SK-N-SH (cell line): Measurements from ENCODE around the gene KLK15. TPM values are rescaled to one million over a fixed set of nuclear protein-coding genes. Genes with fewer than 3 reads are reported as not detected.

Experiments
- CTCF ChIA-PET: fragments of 300-600, 350-600 bp; formaldehyde crosslinking; extraction: SDS; loops from one replicate; lab custom pipeline; 2021; lab: Yijun Ruan, JAX
- POLR2A ChIA-PET: fragments of 350-600 bp; sonication (Branson Sonifier 250); formaldehyde crosslinking; extraction: SDS; loops from one replicate; lab custom pipeline; 2020; ENCODE audit warnings: antibody characterized with exemption, inconsistent platforms; lab: Yijun Ruan, JAX
- DNase-seq: peaks from one replicate; pipeline ENCODE4 v3.0.0; 2012
- H2AFZ ChIP-seq: fragments of 200-600 bp; sonication (generic); 2 replicates; pipeline ENCODE4 v1.8.1; 2016; ENCODE audit warnings: antibody characterized with exemption, mild to moderate bottlenecking, low read depth
- H3F3A ChIP-seq: fragments of 200-600 bp; sonication (generic); replicated peaks from 2 replicates; pipeline ENCODE3; 2016; ENCODE audit warnings: antibody characterized with exemption, mild to moderate bottlenecking; ENCODE audit not compliant: insufficient read depth
- H3K27ac ChIP-seq, 2 experiments: fragments of 200-500 bp in 1 of 2; fragments of 200-600 bp in 1 of 2; sonication (Bioruptor generic) in 1 of 2; sonication (generic), shearing (Covaris generic) in 1 of 2; 2 replicates each; pipeline versions ENCODE4 v1.5.1 to v1.6.1; 2014 to 2016; ENCODE audit warnings: low read depth in 2 of 2, inconsistent platforms in 1 of 2, low read length in 1 of 2, mild to moderate bottlenecking in 1 of 2, mixed read lengths in 1 of 2
- H3K27me3 ChIP-seq: fragments of 200-600 bp; sonication (generic), shearing (Covaris generic); 2 replicates; pipeline ENCODE4 v1.6.1; 2016; ENCODE audit warnings: mixed run types; ENCODE audit not compliant: insufficient read depth
- H3K36me3 ChIP-seq, 2 experiments: fragments of 200-500 bp in 1 of 2; fragments of 200-600 bp in 1 of 2; sonication (Bioruptor generic) in 1 of 2; sonication (generic) in 1 of 2; replicated peaks in 1 of 2; 2 replicates each; pipeline versions ENCODE3 to v1.5.1; 2014 to 2016; ENCODE audit warnings: low read length in 1 of 2, mild to moderate bottlenecking in 1 of 2; ENCODE audit not compliant: insufficient read depth in 2 of 2, control insufficient read depth in 1 of 2
- H3K4me1 ChIP-seq, 2 experiments: fragments of 200-500 bp in 1 of 2; fragments of 200-600 bp in 1 of 2; sonication (Bioruptor generic) in 1 of 2; sonication (generic), shearing (Covaris generic) in 1 of 2; 2 replicates each; pipeline versions ENCODE4 v1.5.1 to v1.6.1; 2014 to 2016; ENCODE audit warnings: low read depth in 1 of 2, low read length in 1 of 2, mixed run types in 1 of 2; ENCODE audit not compliant: insufficient read depth in 2 of 2, control insufficient read depth in 1 of 2
- H3K4me2 ChIP-seq: fragments of 200-600 bp; sonication (generic), shearing (Covaris generic); 2 replicates; pipeline ENCODE4 v1.6.1; 2017; ENCODE audit warnings: mixed run types
- H3K4me3 ChIP-seq, 2 experiments: fragments of 200-500 bp in 1 of 2; fragments of 200-600 bp in 1 of 2; sonication (Bioruptor generic) in 1 of 2; sonication (generic), shearing (Covaris generic) in 1 of 2; 2 replicates each; pipeline versions ENCODE4 v1.5.1 to v1.8.1; 2014 to 2016; ENCODE audit warnings: low read depth in 2 of 2, inconsistent platforms in 1 of 2, low read length in 1 of 2, mild to moderate bottlenecking in 1 of 2, mixed read lengths in 1 of 2, moderate library complexity in 1 of 2
- H3K79me2 ChIP-seq: fragments of 200-600 bp; sonication (generic); 2 replicates; pipeline ENCODE4 v1.8.1; 2017; ENCODE audit warnings: mild to moderate bottlenecking; ENCODE audit not compliant: insufficient read depth
- H3K9ac ChIP-seq: fragments of 200-600 bp; sonication (generic); 2 replicates; pipeline ENCODE4 v1.6.1; 2017; ENCODE audit warnings: mixed run types
- H3K9me2 ChIP-seq: fragments of 200-600 bp; sonication (generic); 2 replicates; pipeline ENCODE4 v1.6.1; 2017; ENCODE audit warnings: mixed run types
- H3K9me3 ChIP-seq: fragments of 200-600 bp; sonication (generic); 2 replicates; pipeline ENCODE4 v1.6.1; 2017; ENCODE audit warnings: mixed run types, mild to moderate bottlenecking, moderate library complexity
- H4K20me1 ChIP-seq: fragments of 200-600 bp; sonication (generic); 2 replicates; pipeline ENCODE4 v1.6.1; 2017; ENCODE audit warnings: mild to moderate bottlenecking, mixed run types; ENCODE audit not compliant: insufficient read depth
- CHD2 ChIP-seq: fragments of 150-350 bp; IDR thresholded peaks from 2 replicates; pipeline ENCODE4 v1.6.1; 2018; ENCODE audit warnings: low read length; ENCODE audit not compliant: partially characterized antibody
- EZH2phosphoT487 ChIP-seq: fragments of 200-600 bp; sonication (generic); IDR thresholded peaks from 2 replicates; pipeline ENCODE4 v1.6.1; 2017; ENCODE audit warnings: low read depth, mixed run types, mild to moderate bottlenecking, antibody characterized with exemption, moderate library complexity, borderline replicate concordance
- FOSL2 ChIP-seq: IDR thresholded peaks from 2 replicates; pipeline ENCODE4 v1.4.0; 2012; ENCODE audit warnings: low read depth, mild to moderate bottlenecking, moderate library complexity, borderline replicate concordance
- FOXM1 ChIP-seq: IDR thresholded peaks from 2 replicates; pipeline ENCODE4 v1.4.0; 2012; ENCODE audit warnings: low read depth, mild to moderate bottlenecking
- GATA2 ChIP-seq: sonication (generic); formaldehyde crosslinking; IDR thresholded peaks from 2 replicates; pipeline ENCODE4 v1.5.0; 2020; ENCODE audit warnings: mild to moderate bottlenecking, missing genetic modification reagents
- JUND ChIP-seq: IDR thresholded peaks from 2 replicates; pipeline ENCODE4 v1.4.0; 2012
- MEF2A ChIP-seq: IDR thresholded peaks from 2 replicates; pipeline ENCODE4 v1.4.0; 2012; ENCODE audit warnings: low read depth, borderline replicate concordance
- MXI1 ChIP-seq: IDR thresholded peaks from 2 replicates; pipeline ENCODE4 v1.6.1; 2012; ENCODE audit warnings: mild to moderate bottlenecking, low read depth, low read length, improper control_type of control experiment
- NRF1 ChIP-seq: IDR thresholded peaks from 2 replicates; pipeline ENCODE4 v1.6.1; 2012; ENCODE audit warnings: low read depth, mild to moderate bottlenecking, low read length
- POLR2AphosphoS5 ChIP-seq: IDR thresholded peaks from 2 replicates; pipeline ENCODE4 v1.6.1; 2012; ENCODE audit warnings: low read depth, low read length
- RCOR1 ChIP-seq: fragments of 150-350 bp; IDR thresholded peaks from 2 replicates; pipeline ENCODE4 v1.6.1; 2017; ENCODE audit warnings: antibody characterized with exemption, low read length
- RFX5 ChIP-seq: IDR thresholded peaks from 2 replicates; pipeline ENCODE4 v1.6.1; 2012; ENCODE audit warnings: mild to moderate bottlenecking, improper control_type of control experiment, low read length
- SIN3A ChIP-seq: IDR thresholded peaks from 2 replicates; pipeline ENCODE4 v1.6.1; 2012; ENCODE audit warnings: low read depth, mild to moderate bottlenecking, low read length, moderate library complexity, borderline replicate concordance
- TAF1 ChIP-seq: IDR thresholded peaks from 2 replicates; pipeline ENCODE4 v1.6.1; 2012; ENCODE audit warnings: low read depth, mild to moderate bottlenecking, low read length, moderate library complexity, borderline replicate concordance
- TEAD4 ChIP-seq: IDR thresholded peaks from 2 replicates; pipeline ENCODE4 v1.4.0; 2012; ENCODE audit warnings: mild to moderate bottlenecking, borderline replicate concordance; ENCODE audit not compliant: insufficient read depth
- WGBS: methylation state at CpG from one replicate; pipeline ENCODE4 v1.1.6; 2017; ENCODE audit warnings: low lambda C conversion rate; 5-methylcytosine and 5-hydroxymethylcytosine counted together
- polyA plus RNA-seq, 3 experiments: library from polyadenylated mRNA; depleted of rRNA; stranded (reverse); fragments of >200 nt; gene quantifications; 2 replicates each; pipeline ENCODE4 v1.2.3, GENCODE V29; 2012
- TF ChIP-seq, protein P1 (sequence below): IDR thresholded peaks from 2 replicates; pipeline ENCODE4 v1.4.0; 2012; ENCODE audit warnings: low read depth
- TF ChIP-seq, protein P2 (sequence below): IDR thresholded peaks from 2 replicates; pipeline ENCODE4 v1.4.0; 2012; ENCODE audit warnings: low read depth, borderline replicate concordance
- TF ChIP-seq, protein P3 (sequence below): IDR thresholded peaks from 2 replicates; pipeline ENCODE4; 2012
- TF ChIP-seq, protein P4 (sequence below): fragments of 200-600 bp; sonication (generic); IDR thresholded peaks from 2 replicates; pipeline ENCODE4 v1.6.1; 2017; ENCODE audit warnings: antibody characterized with exemption, mild to moderate bottlenecking, moderate library complexity
- TF ChIP-seq, protein P5 (sequence below): IDR thresholded peaks from 2 replicates; pipeline ENCODE4 v1.6.1; 2012; ENCODE audit warnings: mild to moderate bottlenecking, low read depth, low read length, moderate library complexity

The KLK15 gene
- polyA plus RNA-seq, 1 of the 3 experiments (the other 2 are of a cell fraction): not detected

DNA sequence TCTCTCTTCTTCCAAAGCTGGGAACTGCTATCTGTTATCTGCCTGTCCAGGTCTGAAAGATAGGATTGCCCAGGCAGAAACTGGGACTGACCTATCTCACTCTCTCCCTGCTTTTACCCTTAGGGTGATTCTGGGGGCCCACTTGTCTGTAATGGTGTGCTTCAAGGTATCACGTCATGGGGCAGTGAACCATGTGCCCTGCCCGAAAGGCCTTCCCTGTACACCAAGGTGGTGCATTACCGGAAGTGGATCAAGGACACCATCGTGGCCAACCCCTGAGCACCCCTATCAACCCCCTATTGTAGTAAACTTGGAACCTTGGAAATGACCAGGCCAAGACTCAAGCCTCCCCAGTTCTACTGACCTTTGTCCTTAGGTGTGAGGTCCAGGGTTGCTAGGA lies 26.5 kb upstream of the KLK15 start:
- TF ChIP-seq FOSL2 (no peak), GATA2 (CRISPR knock-in tag) (no peak), NRF1 (no peak), RCOR1 (no peak), POLR2AphosphoS5 (no peak), SIN3A (no peak), RFX5 (no peak), FOXM1 (no peak), EZH2phosphoT487 (no peak), MXI1 (no peak), MEF2A (no peak), TAF1 (no peak), TEAD4 (no peak), JUND (no peak), CHD2 (no peak)
- TF ChIP-seq, protein P1, sequence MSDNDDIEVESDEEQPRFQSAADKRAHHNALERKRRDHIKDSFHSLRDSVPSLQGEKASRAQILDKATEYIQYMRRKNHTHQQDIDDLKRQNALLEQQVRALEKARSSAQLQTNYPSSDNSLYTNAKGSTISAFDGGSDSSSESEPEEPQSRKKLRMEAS: no peak
- TF ChIP-seq, protein P2, sequence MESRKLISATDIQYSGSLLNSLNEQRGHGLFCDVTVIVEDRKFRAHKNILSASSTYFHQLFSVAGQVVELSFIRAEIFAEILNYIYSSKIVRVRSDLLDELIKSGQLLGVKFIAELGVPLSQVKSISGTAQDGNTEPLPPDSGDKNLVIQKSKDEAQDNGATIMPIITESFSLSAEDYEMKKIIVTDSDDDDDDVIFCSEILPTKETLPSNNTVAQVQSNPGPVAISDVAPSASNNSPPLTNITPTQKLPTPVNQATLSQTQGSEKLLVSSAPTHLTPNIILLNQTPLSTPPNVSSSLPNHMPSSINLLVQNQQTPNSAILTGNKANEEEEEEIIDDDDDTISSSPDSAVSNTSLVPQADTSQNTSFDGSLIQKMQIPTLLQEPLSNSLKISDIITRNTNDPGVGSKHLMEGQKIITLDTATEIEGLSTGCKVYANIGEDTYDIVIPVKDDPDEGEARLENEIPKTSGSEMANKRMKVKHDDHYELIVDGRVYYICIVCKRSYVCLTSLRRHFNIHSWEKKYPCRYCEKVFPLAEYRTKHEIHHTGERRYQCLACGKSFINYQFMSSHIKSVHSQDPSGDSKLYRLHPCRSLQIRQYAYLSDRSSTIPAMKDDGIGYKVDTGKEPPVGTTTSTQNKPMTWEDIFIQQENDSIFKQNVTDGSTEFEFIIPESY: no peak
- TF ChIP-seq, protein P3, sequence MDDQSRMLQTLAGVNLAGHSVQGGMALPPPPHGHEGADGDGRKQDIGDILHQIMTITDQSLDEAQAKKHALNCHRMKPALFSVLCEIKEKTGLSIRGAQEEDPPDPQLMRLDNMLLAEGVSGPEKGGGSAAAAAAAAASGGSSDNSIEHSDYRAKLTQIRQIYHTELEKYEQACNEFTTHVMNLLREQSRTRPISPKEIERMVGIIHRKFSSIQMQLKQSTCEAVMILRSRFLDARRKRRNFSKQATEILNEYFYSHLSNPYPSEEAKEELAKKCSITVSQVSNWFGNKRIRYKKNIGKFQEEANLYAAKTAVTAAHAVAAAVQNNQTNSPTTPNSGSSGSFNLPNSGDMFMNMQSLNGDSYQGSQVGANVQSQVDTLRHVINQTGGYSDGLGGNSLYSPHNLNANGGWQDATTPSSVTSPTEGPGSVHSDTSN: no peak
- TF ChIP-seq, protein P4, sequence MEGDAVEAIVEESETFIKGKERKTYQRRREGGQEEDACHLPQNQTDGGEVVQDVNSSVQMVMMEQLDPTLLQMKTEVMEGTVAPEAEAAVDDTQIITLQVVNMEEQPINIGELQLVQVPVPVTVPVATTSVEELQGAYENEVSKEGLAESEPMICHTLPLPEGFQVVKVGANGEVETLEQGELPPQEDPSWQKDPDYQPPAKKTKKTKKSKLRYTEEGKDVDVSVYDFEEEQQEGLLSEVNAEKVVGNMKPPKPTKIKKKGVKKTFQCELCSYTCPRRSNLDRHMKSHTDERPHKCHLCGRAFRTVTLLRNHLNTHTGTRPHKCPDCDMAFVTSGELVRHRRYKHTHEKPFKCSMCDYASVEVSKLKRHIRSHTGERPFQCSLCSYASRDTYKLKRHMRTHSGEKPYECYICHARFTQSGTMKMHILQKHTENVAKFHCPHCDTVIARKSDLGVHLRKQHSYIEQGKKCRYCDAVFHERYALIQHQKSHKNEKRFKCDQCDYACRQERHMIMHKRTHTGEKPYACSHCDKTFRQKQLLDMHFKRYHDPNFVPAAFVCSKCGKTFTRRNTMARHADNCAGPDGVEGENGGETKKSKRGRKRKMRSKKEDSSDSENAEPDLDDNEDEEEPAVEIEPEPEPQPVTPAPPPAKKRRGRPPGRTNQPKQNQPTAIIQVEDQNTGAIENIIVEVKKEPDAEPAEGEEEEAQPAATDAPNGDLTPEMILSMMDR: no peak
- TF ChIP-seq, protein P5, sequence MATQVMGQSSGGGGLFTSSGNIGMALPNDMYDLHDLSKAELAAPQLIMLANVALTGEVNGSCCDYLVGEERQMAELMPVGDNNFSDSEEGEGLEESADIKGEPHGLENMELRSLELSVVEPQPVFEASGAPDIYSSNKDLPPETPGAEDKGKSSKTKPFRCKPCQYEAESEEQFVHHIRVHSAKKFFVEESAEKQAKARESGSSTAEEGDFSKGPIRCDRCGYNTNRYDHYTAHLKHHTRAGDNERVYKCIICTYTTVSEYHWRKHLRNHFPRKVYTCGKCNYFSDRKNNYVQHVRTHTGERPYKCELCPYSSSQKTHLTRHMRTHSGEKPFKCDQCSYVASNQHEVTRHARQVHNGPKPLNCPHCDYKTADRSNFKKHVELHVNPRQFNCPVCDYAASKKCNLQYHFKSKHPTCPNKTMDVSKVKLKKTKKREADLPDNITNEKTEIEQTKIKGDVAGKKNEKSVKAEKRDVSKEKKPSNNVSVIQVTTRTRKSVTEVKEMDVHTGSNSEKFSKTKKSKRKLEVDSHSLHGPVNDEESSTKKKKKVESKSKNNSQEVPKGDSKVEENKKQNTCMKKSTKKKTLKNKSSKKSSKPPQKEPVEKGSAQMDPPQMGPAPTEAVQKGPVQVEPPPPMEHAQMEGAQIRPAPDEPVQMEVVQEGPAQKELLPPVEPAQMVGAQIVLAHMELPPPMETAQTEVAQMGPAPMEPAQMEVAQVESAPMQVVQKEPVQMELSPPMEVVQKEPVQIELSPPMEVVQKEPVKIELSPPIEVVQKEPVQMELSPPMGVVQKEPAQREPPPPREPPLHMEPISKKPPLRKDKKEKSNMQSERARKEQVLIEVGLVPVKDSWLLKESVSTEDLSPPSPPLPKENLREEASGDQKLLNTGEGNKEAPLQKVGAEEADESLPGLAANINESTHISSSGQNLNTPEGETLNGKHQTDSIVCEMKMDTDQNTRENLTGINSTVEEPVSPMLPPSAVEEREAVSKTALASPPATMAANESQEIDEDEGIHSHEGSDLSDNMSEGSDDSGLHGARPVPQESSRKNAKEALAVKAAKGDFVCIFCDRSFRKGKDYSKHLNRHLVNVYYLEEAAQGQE: no peak
- H3F3A ChIP-seq: no peaks in the 10 kb centered on the region
- ChIA-PET POLR2A (no interaction called here), CTCF (no interaction called here)
- no peaks in the 10 kb centered on the region for H4K20me1 ChIP-seq
- WGBS: 9% methylated on average over 3 of the region's 4 CpGs
- DNase-seq: no peak
- H3K9me3 ChIP-seq: no peaks in the 10 kb centered on the region
- H3K4me1 ChIP-seq: no peaks in the 10 kb centered on the region
- no peak overlapping the region for H3K27ac ChIP-seq
- no peak overlapping the region for H3K9ac ChIP-seq
- H3K4me3 ChIP-seq: no peak overlapping the region
- H2AFZ ChIP-seq: no peak overlapping the region
- H3K4me2 ChIP-seq: no peak overlapping the region
- no peaks in the 10 kb centered on the region for H3K79me2 ChIP-seq
- H3K36me3 ChIP-seq: no peaks in the 10 kb centered on the region
- H3K27me3 ChIP-seq: peaks cover 36% of the 10 kb centered on the region; the same call in 1 of the 2 replicates
- H3K9me2 ChIP-seq: no peaks in the 10 kb centered on the region
